Liver (tissue), 9 donors: Measurements from ENCODE around the gene ZFX. TPM values are rescaled to one million over a fixed set of nuclear protein-coding genes. Genes with fewer than 3 reads are reported as not detected.

Experiments used
- DNase-seq: peaks from one replicate; pipeline ENCODE4 v3.0.0-alpha.2; 2017; ENCODE audit warnings: low spot score
- H3K27ac ChIP-seq, 2 donors: one replicate each; pipeline ENCODE4 v1.7.0; 2013; ENCODE audit warnings: inconsistent platforms in 2 of 2, low read length in 2 of 2, control low read depth in 1 of 2, low read depth in 1 of 2, mild to moderate bottlenecking in 1 of 2
- H3K27me3 ChIP-seq, 4 donors: one replicate each; pipeline versions ENCODE4 v1.6.1 to v1.7.0; 2013; ENCODE audit warnings: low read length in 3 of 4, inconsistent platforms in 1 of 4, mild to moderate bottlenecking in 1 of 4, moderate library complexity in 1 of 4; ENCODE audit not compliant: control insufficient read depth in 4 of 4, insufficient read depth in 4 of 4
- H3K36me3 ChIP-seq, 4 donors: one replicate each; pipeline versions ENCODE4 v1.6.1 to v1.7.0; 2013; ENCODE audit warnings: low read length in 3 of 4, mild to moderate bottlenecking in 3 of 4, low read depth in 1 of 4, moderate library complexity in 1 of 4; ENCODE audit not compliant: control insufficient read depth in 4 of 4, insufficient read depth in 3 of 4
- H3K4me1 ChIP-seq, 4 donors: one replicate each; pipeline versions ENCODE4 v1.6.1 to v1.7.0; 2013; ENCODE audit warnings: low read length in 3 of 4, mild to moderate bottlenecking in 3 of 4, moderate library complexity in 1 of 4; ENCODE audit not compliant: control insufficient read depth in 4 of 4, insufficient read depth in 4 of 4
- H3K4me3 ChIP-seq, 3 donors: one replicate each; pipeline versions ENCODE4 v1.6.1 to v1.7.0; 2013; ENCODE audit warnings: low read length in 3 of 3, control low read depth in 1 of 3, low read depth in 1 of 3, mild to moderate bottlenecking in 1 of 3
- H3K9ac ChIP-seq, 2 donors: one replicate each; pipeline ENCODE4 v1.7.0; 2013; ENCODE audit warnings: low read length in 2 of 2, mild to moderate bottlenecking in 2 of 2, moderate library complexity in 2 of 2, control low read depth in 1 of 2, low read depth in 1 of 2
- H3K9me3 ChIP-seq, 4 donors: one replicate each; pipeline versions ENCODE4 v1.6.1 to v1.7.0; 2013; ENCODE audit warnings: low read length in 3 of 4; ENCODE audit not compliant: control insufficient read depth in 4 of 4
- EGR1 ChIP-seq, 2 donors: IDR thresholded peaks; 2 replicates each; pipeline ENCODE4 v1.6.1; 2016 to 2018; ENCODE audit warnings: antibody characterized with exemption in 2 of 2, low read depth in 2 of 2
- FOXA1 ChIP-seq: IDR thresholded peaks from 2 replicates; pipeline ENCODE4 v1.6.1; 2016; ENCODE audit warnings: antibody characterized with exemption
- FOXA2 ChIP-seq: IDR thresholded peaks from 2 replicates; pipeline ENCODE4 v1.6.1; 2016; ENCODE audit warnings: antibody characterized with exemption
- GABPA ChIP-seq, 2 donors: IDR thresholded peaks in 1 of 2; conservative IDR thresholded peaks in 1 of 2; 2 replicates each; pipeline ENCODE4 v1.6.1; 2016; ENCODE audit warnings: antibody characterized with exemption in 2 of 2, mild to moderate bottlenecking in 1 of 2, moderate library complexity in 1 of 2
- HNF4A ChIP-seq, 2 donors: conservative IDR thresholded peaks; 2 replicates each; pipeline ENCODE4 v1.6.1; 2016; ENCODE audit warnings: antibody characterized with exemption in 2 of 2, mild to moderate bottlenecking in 2 of 2
- HNF4G ChIP-seq: IDR thresholded peaks from 2 replicates; pipeline ENCODE4 v1.6.1; 2016; ENCODE audit warnings: antibody characterized with exemption
- JUND ChIP-seq, 2 donors: IDR thresholded peaks; 2 replicates each; pipeline ENCODE4 v1.6.1; 2016; ENCODE audit warnings: antibody characterized with exemption in 2 of 2
- NR2F2 ChIP-seq: IDR thresholded peaks from 2 replicates; pipeline ENCODE4 v1.6.1; 2016; ENCODE audit warnings: antibody characterized with exemption
- RAD21 ChIP-seq, 2 donors: IDR thresholded peaks; 2 replicates each; pipeline ENCODE4 v1.6.1; 2016; ENCODE audit warnings: antibody characterized with exemption in 2 of 2, mild to moderate bottlenecking in 2 of 2
- RXRA ChIP-seq, 2 donors: IDR thresholded peaks; 2 replicates each; pipeline ENCODE4 v1.6.1; 2017 to 2018; ENCODE audit warnings: antibody characterized with exemption in 2 of 2, mild to moderate bottlenecking in 1 of 2
- SP1 ChIP-seq: IDR thresholded peaks from 2 replicates; pipeline ENCODE4 v1.6.1; 2018; ENCODE audit warnings: antibody characterized with exemption, mild to moderate bottlenecking
- TAF1 ChIP-seq: conservative IDR thresholded peaks from 2 replicates; pipeline ENCODE4 v1.6.1; 2016; ENCODE audit warnings: antibody characterized with exemption, mild to moderate bottlenecking
- YY1 ChIP-seq: IDR thresholded peaks from 2 replicates; pipeline ENCODE4 v1.6.1; 2016; ENCODE audit warnings: antibody characterized with exemption, mild to moderate bottlenecking
- polyA plus RNA-seq, 2 donors: library from polyadenylated mRNA; stranded (reverse) in 1 of 2; unstranded in 1 of 2; fragments of 200-250 nt in 1 of 2; fragments of >200 nt in 1 of 2; fragmentation: Nextera tagmentation in 1 of 2; extraction: Ambion mirVana in 1 of 2; gene quantifications; one replicate each; pipeline versions ENCODE4 v1.2.1 to v1.2.3, GENCODE V29; 2013 to 2015
- total RNA-seq, 2 donors: library from RNA; depleted of rRNA; stranded (reverse); fragments of >200 nt; gene quantifications; one replicate each; pipeline ENCODE4 v1.2.3, GENCODE V29; 2014
- TF ChIP-seq, protein P1 (sequence below): IDR thresholded peaks from 2 replicates; pipeline ENCODE4 v1.6.1; 2016; ENCODE audit warnings: antibody characterized with exemption
- TF ChIP-seq, protein P2 (sequence below): IDR thresholded peaks from 2 replicates; pipeline ENCODE4 v1.6.1; 2016; ENCODE audit warnings: antibody characterized with exemption
- TF ChIP-seq, protein P3 (sequence below): fragments of 150-350 bp; IDR thresholded peaks from 2 replicates; pipeline ENCODE4 v1.5.1; 2017; ENCODE audit warnings: improper control_type of control experiment, low read depth, low read length; ENCODE audit not compliant: missing input control
- TF ChIP-seq, protein P4 (sequence below): IDR thresholded peaks from 2 replicates; pipeline ENCODE4 v1.6.1; 2016; ENCODE audit warnings: antibody characterized with exemption, mild to moderate bottlenecking
- TF ChIP-seq, protein P5 (sequence below): IDR thresholded peaks from 2 replicates; pipeline ENCODE4 v1.6.1; 2016; ENCODE audit warnings: antibody characterized with exemption
- donor health status: healthy.
- donor health status: healthy.
- donor health status: healthy.
- donor health status: healthy.
- donor health status: healthy.

ZFX gene
- total and polyA plus RNA-seq, 4 donors, result 3.8 to 50.0 (median 19.0) TPM

DNA sequence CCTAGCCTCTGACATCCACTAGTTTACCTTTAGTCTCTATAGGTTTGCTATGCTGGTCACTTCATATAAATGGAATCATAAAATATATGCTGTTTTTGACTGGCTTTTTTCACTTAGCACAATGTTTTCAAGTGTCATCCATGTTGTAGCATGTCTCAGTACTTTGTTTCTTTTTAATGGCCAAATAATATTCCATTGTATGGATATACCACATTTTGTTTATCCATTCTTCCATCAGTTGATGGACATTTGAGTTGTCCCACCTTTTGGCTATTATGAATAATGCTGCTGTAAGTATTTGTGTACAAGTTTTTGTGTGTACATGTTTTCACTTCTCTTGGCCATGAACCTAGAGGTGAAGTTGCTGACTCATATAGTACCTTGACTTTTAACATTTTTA lies 75.7 kb downstream of the ZFX start:
- H3K27me3 ChIP-seq, result no peaks in the 10 kb centered on the region
- H3K9me3 ChIP-seq, result peaks cover 0 to 2% (median 0%) of the 10 kb centered on the region in 4 donors
- H3K4me1 ChIP-seq, result no peaks in the 10 kb centered on the region
- H3K27ac ChIP-seq, result no peak overlapping the region
- TF ChIP-seq YY1 (no peak), TAF1 (no peak), EGR1 (IDR thresholded peaks at IDR 0.05; ENCODE audit: low read depth in 2 of 2) (no peak), FOXA1 (no peak), GABPA (IDR thresholded peaks at IDR 0.05 in 1 of 2, conservative IDR thresholded peaks at IDR 0.05 in 1 of 2) (no peak), HNF4A (conservative IDR thresholded peaks at IDR 0.05) (no peak), JUND (IDR thresholded peaks at IDR 0.05) (no peak), NR2F2 (no peak), HNF4G (no peak), FOXA2 (no peak), RAD21 (IDR thresholded peaks at IDR 0.05) (no peak), RXRA (IDR thresholded peaks at IDR 0.05) (no peak), SP1 (no peak)
- TF ChIP-seq, protein P1, sequence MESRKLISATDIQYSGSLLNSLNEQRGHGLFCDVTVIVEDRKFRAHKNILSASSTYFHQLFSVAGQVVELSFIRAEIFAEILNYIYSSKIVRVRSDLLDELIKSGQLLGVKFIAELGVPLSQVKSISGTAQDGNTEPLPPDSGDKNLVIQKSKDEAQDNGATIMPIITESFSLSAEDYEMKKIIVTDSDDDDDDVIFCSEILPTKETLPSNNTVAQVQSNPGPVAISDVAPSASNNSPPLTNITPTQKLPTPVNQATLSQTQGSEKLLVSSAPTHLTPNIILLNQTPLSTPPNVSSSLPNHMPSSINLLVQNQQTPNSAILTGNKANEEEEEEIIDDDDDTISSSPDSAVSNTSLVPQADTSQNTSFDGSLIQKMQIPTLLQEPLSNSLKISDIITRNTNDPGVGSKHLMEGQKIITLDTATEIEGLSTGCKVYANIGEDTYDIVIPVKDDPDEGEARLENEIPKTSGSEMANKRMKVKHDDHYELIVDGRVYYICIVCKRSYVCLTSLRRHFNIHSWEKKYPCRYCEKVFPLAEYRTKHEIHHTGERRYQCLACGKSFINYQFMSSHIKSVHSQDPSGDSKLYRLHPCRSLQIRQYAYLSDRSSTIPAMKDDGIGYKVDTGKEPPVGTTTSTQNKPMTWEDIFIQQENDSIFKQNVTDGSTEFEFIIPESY, result no peak
- TF ChIP-seq, protein P2, sequence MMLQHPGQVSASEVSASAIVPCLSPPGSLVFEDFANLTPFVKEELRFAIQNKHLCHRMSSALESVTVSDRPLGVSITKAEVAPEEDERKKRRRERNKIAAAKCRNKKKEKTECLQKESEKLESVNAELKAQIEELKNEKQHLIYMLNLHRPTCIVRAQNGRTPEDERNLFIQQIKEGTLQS, result no peak
- TF ChIP-seq, protein P3, sequence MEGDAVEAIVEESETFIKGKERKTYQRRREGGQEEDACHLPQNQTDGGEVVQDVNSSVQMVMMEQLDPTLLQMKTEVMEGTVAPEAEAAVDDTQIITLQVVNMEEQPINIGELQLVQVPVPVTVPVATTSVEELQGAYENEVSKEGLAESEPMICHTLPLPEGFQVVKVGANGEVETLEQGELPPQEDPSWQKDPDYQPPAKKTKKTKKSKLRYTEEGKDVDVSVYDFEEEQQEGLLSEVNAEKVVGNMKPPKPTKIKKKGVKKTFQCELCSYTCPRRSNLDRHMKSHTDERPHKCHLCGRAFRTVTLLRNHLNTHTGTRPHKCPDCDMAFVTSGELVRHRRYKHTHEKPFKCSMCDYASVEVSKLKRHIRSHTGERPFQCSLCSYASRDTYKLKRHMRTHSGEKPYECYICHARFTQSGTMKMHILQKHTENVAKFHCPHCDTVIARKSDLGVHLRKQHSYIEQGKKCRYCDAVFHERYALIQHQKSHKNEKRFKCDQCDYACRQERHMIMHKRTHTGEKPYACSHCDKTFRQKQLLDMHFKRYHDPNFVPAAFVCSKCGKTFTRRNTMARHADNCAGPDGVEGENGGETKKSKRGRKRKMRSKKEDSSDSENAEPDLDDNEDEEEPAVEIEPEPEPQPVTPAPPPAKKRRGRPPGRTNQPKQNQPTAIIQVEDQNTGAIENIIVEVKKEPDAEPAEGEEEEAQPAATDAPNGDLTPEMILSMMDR, result no peak
- TF ChIP-seq, protein P4, sequence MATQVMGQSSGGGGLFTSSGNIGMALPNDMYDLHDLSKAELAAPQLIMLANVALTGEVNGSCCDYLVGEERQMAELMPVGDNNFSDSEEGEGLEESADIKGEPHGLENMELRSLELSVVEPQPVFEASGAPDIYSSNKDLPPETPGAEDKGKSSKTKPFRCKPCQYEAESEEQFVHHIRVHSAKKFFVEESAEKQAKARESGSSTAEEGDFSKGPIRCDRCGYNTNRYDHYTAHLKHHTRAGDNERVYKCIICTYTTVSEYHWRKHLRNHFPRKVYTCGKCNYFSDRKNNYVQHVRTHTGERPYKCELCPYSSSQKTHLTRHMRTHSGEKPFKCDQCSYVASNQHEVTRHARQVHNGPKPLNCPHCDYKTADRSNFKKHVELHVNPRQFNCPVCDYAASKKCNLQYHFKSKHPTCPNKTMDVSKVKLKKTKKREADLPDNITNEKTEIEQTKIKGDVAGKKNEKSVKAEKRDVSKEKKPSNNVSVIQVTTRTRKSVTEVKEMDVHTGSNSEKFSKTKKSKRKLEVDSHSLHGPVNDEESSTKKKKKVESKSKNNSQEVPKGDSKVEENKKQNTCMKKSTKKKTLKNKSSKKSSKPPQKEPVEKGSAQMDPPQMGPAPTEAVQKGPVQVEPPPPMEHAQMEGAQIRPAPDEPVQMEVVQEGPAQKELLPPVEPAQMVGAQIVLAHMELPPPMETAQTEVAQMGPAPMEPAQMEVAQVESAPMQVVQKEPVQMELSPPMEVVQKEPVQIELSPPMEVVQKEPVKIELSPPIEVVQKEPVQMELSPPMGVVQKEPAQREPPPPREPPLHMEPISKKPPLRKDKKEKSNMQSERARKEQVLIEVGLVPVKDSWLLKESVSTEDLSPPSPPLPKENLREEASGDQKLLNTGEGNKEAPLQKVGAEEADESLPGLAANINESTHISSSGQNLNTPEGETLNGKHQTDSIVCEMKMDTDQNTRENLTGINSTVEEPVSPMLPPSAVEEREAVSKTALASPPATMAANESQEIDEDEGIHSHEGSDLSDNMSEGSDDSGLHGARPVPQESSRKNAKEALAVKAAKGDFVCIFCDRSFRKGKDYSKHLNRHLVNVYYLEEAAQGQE, result no peak
- TF ChIP-seq, protein P5, sequence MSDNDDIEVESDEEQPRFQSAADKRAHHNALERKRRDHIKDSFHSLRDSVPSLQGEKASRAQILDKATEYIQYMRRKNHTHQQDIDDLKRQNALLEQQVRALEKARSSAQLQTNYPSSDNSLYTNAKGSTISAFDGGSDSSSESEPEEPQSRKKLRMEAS, result no peak
- no peaks in the 10 kb centered on the region for H3K36me3 ChIP-seq
- no peak for DNase-seq
- H3K4me3 ChIP-seq, result no peak overlapping the region
- H3K9ac ChIP-seq, result no peak overlapping the region
